HepG2 (cell line): ENCODE results near the gene CD68. TPM values are rescaled to one million over a fixed set of nuclear protein-coding genes. Genes with fewer than 3 reads are reported as not detected.

Experiments
- ATAC-seq: fragments of 200-7000 bp; cut with Tn5 transposase; 3 replicates; pipeline ENCODE4 v1.9.1; 2020; ENCODE audit warnings: mild to moderate bottlenecking, moderate library complexity
- BruUV-seq: library from RNA; stranded (reverse); fragments of 400-500 nt; replicated peaks from 2 replicates; lab custom pipeline; 2021; lab: Mats Ljungman, UMichigan
- CTCF ChIA-PET: fragments of 300-600 bp; formaldehyde crosslinking; extraction: SDS; loops from one replicate; lab custom pipeline; 2021; ENCODE audit warnings: low total read pairs, inconsistent platforms, low intra/inter-chr PET ratio; lab: Yijun Ruan, JAX
- POLR2A ChIA-PET: fragments of 350-600 bp; sonication (Branson Sonifier 250); formaldehyde crosslinking; loops from one replicate; lab custom pipeline; 2020; ENCODE audit warnings: antibody characterized with exemption, inconsistent platforms; lab: Yijun Ruan, JAX
- DNase-seq: peaks from one replicate; pipeline ENCODE4 v3.0.0-alpha.2; 2015; ENCODE audit warnings: low spot score
- FAIRE-seq: peaks from 3 replicates; lab custom pipeline; 2011; peaks lifted over from hg19 to GRCh38; lab: Jason Lieb, UNC
- H2AFZ ChIP-seq: one replicate; pipeline ENCODE4 v1.6.1; 2011; ENCODE audit warnings: low read length, inconsistent platforms
- H3K27ac ChIP-seq: fragments of 300-600 bp; 3 replicates; pipeline ENCODE4 v1.8.0; 2011; ENCODE audit warnings: mixed run types, mild to moderate bottlenecking, mixed read lengths, low read length, inconsistent platforms; ENCODE audit not compliant: insufficient read depth; ENCODE audit errors: extremely low read length
- H3K27me3 ChIP-seq, 2 experiments: fragments of 200-600 bp in 1 of 2; 2 replicates in 1 of 2; 3 replicates in 1 of 2; pipeline versions ENCODE4 v1.6.0 to v1.8.0; 2011; ENCODE audit warnings: low read length in 2 of 2, mild to moderate bottlenecking in 2 of 2, moderate library complexity in 2 of 2, inconsistent platforms in 1 of 2; ENCODE audit not compliant: insufficient read depth in 2 of 2, control insufficient read depth in 1 of 2
- H3K36me3 ChIP-seq, 2 experiments: fragments of 200-600 bp in 1 of 2; replicated peaks in 1 of 2; 2 replicates in 1 of 2; 3 replicates in 1 of 2; pipeline versions ENCODE4 v1.5.1 to v1.8.0; 2011; ENCODE audit warnings: low read length in 2 of 2, inconsistent platforms in 1 of 2; ENCODE audit not compliant: insufficient read depth in 2 of 2, control insufficient read depth in 1 of 2
- H3K4me1 ChIP-seq: 2 replicates; pipeline ENCODE4 v1.5.1; 2012; ENCODE audit warnings: low read length, inconsistent platforms; ENCODE audit not compliant: insufficient read depth
- H3K4me2 ChIP-seq: 2 replicates; pipeline ENCODE4 v1.6.0; 2011; ENCODE audit warnings: low read depth, low read length, inconsistent platforms
- H3K4me3 ChIP-seq, 3 experiments: fragments of 200-600 bp in 1 of 3; sonication (generic), shearing (Covaris generic) in 1 of 3; replicated peaks in 1 of 3; 2 replicates each; pipeline ENCODE4 v1.5.1; 2011 to 2016; ENCODE audit warnings: low read length in 3 of 3, inconsistent platforms in 2 of 3, low read depth in 2 of 3, mild to moderate bottlenecking in 2 of 3, control low read depth in 1 of 3, mixed read lengths in 1 of 3; ENCODE audit not compliant: insufficient read depth in 1 of 3
- H3K79me2 ChIP-seq: one replicate; pipeline ENCODE4 v1.6.1; 2011; ENCODE audit warnings: low read length, inconsistent platforms; ENCODE audit not compliant: insufficient read depth
- H3K9ac ChIP-seq: 2 replicates; pipeline ENCODE4 v1.6.0; 2011; ENCODE audit warnings: mild to moderate bottlenecking, low read depth, low read length, inconsistent platforms; ENCODE audit not compliant: insufficient read depth
- H3K9me3 ChIP-seq: 2 replicates; pipeline ENCODE4 v1.5.1; 2012; ENCODE audit warnings: mild to moderate bottlenecking, low read length
- H4K20me1 ChIP-seq: 2 replicates; pipeline ENCODE4 v1.6.0; 2011; ENCODE audit warnings: inconsistent platforms, mild to moderate bottlenecking, low read length, moderate library complexity; ENCODE audit not compliant: insufficient read depth
- AGO2 ChIP-seq: fragments of 200-400 bp; formaldehyde crosslinking; optimal IDR thresholded peaks from 2 replicates; pipeline ENCODE3; 2017; ENCODE audit warnings: mild to moderate bottlenecking, low read depth, low read length, moderate library complexity
- HOXD1 ChIP-seq: sonication (generic); formaldehyde crosslinking; IDR thresholded peaks from 2 replicates; pipeline ENCODE4 v1.5.0; 2020; ENCODE audit warnings: missing genetic modification reagents
- KAT8 ChIP-seq: IDR thresholded peaks from 2 replicates; pipeline ENCODE4 v1.6.1; 2016; ENCODE audit warnings: missing genetic modification reagents, missing compliant biosample characterization
- PITX1 ChIP-seq: sonication (generic); formaldehyde crosslinking; IDR thresholded peaks from 2 replicates; pipeline ENCODE4 v1.5.1; 2020; ENCODE audit warnings: mild to moderate bottlenecking, missing genetic modification reagents
- POLR2G ChIP-seq: fragments of 200-400 bp; formaldehyde crosslinking; IDR thresholded peaks from 2 replicates; pipeline ENCODE4 v1.6.1; 2018; ENCODE audit warnings: mild to moderate bottlenecking, low read depth, low read length, moderate library complexity
- RBFOX2 ChIP-seq: fragments of 200-400 bp; formaldehyde crosslinking; IDR thresholded peaks from 2 replicates; pipeline ENCODE4 v1.6.1; 2017; ENCODE audit warnings: low read depth, mild to moderate bottlenecking, low read length
- RFXAP ChIP-seq: sonication (generic); formaldehyde crosslinking; IDR thresholded peaks from 2 replicates; pipeline ENCODE4 v1.4.0; 2020; ENCODE audit warnings: missing genetic modification reagents, borderline replicate concordance
- SRY ChIP-seq: sonication (generic); formaldehyde crosslinking; IDR thresholded peaks from 2 replicates; pipeline ENCODE4 v1.8.0; 2022; ENCODE audit warnings: mild to moderate bottlenecking, missing genetic modification reagents
- SSRP1 ChIP-seq: IDR thresholded peaks from 2 replicates; pipeline ENCODE4 v1.6.1; 2016; ENCODE audit warnings: control low read depth
- ZC3H4 ChIP-seq: sonication (generic); formaldehyde crosslinking; IDR thresholded peaks from 2 replicates; pipeline ENCODE4 v1.4.0; 2020; ENCODE audit warnings: missing genetic modification reagents, borderline replicate concordance
- ZNF264 ChIP-seq: sonication (generic); formaldehyde crosslinking; IDR thresholded peaks from 2 replicates; pipeline ENCODE4 v1.4.0; 2020; ENCODE audit warnings: missing genetic modification reagents
- ZNF512B ChIP-seq: sonication (generic); formaldehyde crosslinking; IDR thresholded peaks from 2 replicates; pipeline ENCODE4 v1.5.1; 2020; ENCODE audit warnings: missing genetic modification reagents, mild to moderate bottlenecking, borderline replicate concordance
- ZNF574 ChIP-seq: sonication (generic); formaldehyde crosslinking; IDR thresholded peaks from 2 replicates; pipeline ENCODE4 v1.4.0; 2020; ENCODE audit warnings: missing genetic modification reagents
- ZNF83 ChIP-seq: sonication (generic); formaldehyde crosslinking; IDR thresholded peaks from 2 replicates; pipeline ENCODE4 v1.4.0; 2020; ENCODE audit warnings: missing genetic modification reagents, mild to moderate bottlenecking, borderline replicate concordance
- WGBS: methylation state at CpG from one replicate; pipeline ENCODE4 v1.1.6; 2017; ENCODE audit warnings: low lambda C conversion rate; 5-methylcytosine and 5-hydroxymethylcytosine counted together
- in situ Hi-C: cut with HindIII; loops from 2 replicates; pipeline ENCODE4 v1.10.0; 2017; ENCODE audit warnings: low pct_unique_long_range_greater_than_20kb; ENCODE audit not compliant: extremely low pct_ligation_motif_present
- intact Hi-C: fragments of 100-400 bp; cut with micrococcal nuclease; formaldehyde crosslinking; loops from one replicate; pipeline ENCODE4 v1.10.0; 2022; ENCODE audit not compliant: unreplicated experiment
- polyA plus RNA-seq, 8 experiments: library from polyadenylated mRNA; depleted of rRNA in 3 of 8; stranded (reverse) in 7 of 8; unstranded in 1 of 8; fragments of >200 nt; fragmentation: Illumina TruSeq in 4 of 8; extraction: Trizol in 4 of 8; gene quantifications; 2 replicates each; pipeline versions ENCODE4 v1.2.1 to v1.2.3, GENCODE V29; 2011 to 2016; ENCODE audit warnings: low read depth in 4 of 8, missing spikeins in 1 of 8, mixed read lengths in 1 of 8; ENCODE audit not compliant: insufficient read depth in 1 of 8
- total RNA-seq, 5 experiments: library from RNA; depleted of rRNA; stranded (reverse); fragments of >200 nt; fragmentation: Illumina TruSeq; extraction: Trizol; gene quantifications; 2 replicates each; pipeline ENCODE4 v1.2.3, GENCODE V29; 2016; ENCODE audit warnings: low read depth in 1 of 5
- TF ChIP-seq, protein P1 (sequence below): sonication (generic); formaldehyde crosslinking; IDR thresholded peaks from 2 replicates; pipeline ENCODE4 v1.8.0; 2022; ENCODE audit warnings: mild to moderate bottlenecking, missing genetic modification reagents, moderate library complexity
- TF ChIP-seq, protein P2 (sequence below): fragments of 450-650 bp; IDR thresholded peaks from 2 replicates; pipeline ENCODE4 v1.6.1; 2016

The CD68 gene
- total and polyA plus RNA-seq, 2 of the 13 experiments (the other 11 are each of a cell fraction or from before 2014, with no cell fraction given) = 10.3 to 104 TPM

GRCh38 chr17:7576432-7576937, 3.0 kb upstream of the CD68 start:
- Histone ChIP-seq H3K79me2 (peaks cover 54% of the 10 kb centered on the region), H2AFZ (no peak overlapping the region), H3K4me2 (no peak overlapping the region), H3K9me3 (no peaks in the 10 kb centered on the region), H3K27ac (peak overlapping the region; percentile 24), H4K20me1 (peaks cover 59% of the 10 kb centered on the region), H3K27me3 (no peaks in the 10 kb centered on the region; a peak in 1 of 5 replicates), H3K36me3 (peaks cover 12 to 51% of the 10 kb centered on the region in 2 experiments), H3K9ac (no peak overlapping the region), H3K4me3 (no peak overlapping the region), H3K4me1 (peaks cover 79% of the 10 kb centered on the region)
- FAIRE-seq = no peak
- ChIA-PET CTCF (no interaction called here), POLR2A (interaction anchor here (2.3 kb wide), 1 partner anchor 111 kb away, joined by 10 read pairs; the partner anchor contains the start of genes TP53 and WRAP53)
- no peak for ATAC-seq
- in situ Hi-C loops = loop anchor here (10.0 kb wide), 1 partner anchor 268 kb away; no protein-coding TSS in a partner anchor
- intact Hi-C loops = no loop called here
- no TSS peak for BruUV-seq
- WGBS = 94% methylated on average over 13 of the region's 14 CpGs
- DNase-seq = no peak
- no peak for TF ChIP-seq ZC3H4
- TF ChIP-seq, protein P1, sequence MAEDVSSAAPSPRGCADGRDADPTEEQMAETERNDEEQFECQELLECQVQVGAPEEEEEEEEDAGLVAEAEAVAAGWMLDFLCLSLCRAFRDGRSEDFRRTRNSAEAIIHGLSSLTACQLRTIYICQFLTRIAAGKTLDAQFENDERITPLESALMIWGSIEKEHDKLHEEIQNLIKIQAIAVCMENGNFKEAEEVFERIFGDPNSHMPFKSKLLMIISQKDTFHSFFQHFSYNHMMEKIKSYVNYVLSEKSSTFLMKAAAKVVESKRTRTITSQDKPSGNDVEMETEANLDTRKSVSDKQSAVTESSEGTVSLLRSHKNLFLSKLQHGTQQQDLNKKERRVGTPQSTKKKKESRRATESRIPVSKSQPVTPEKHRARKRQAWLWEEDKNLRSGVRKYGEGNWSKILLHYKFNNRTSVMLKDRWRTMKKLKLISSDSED (CRISPR knock-in tag) = no peak
- TF ChIP-seq KAT8 (CRISPR knock-in tag) = no peak
- TF ChIP-seq ZNF83 (CRISPR knock-in tag) = no peak
- peak; percentile 67 for TF ChIP-seq AGO2
- TF ChIP-seq, protein P2, sequence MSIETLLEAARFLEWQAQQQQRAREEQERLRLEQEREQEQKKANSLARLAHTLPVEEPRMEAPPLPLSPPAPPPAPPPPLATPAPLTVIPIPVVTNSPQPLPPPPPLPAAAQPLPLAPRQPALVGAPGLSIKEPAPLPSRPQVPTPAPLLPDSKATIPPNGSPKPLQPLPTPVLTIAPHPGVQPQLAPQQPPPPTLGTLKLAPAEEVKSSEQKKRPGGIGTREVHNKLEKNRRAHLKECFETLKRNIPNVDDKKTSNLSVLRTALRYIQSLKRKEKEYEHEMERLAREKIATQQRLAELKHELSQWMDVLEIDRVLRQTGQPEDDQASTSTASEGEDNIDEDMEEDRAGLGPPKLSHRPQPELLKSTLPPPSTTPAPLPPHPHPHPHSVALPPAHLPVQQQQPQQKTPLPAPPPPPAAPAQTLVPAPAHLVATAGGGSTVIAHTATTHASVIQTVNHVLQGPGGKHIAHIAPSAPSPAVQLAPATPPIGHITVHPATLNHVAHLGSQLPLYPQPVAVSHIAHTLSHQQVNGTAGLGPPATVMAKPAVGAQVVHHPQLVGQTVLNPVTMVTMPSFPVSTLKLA = no peak
- TF ChIP-seq ZNF512B (CRISPR knock-in tag) = no peak
- TF ChIP-seq ZNF264 (CRISPR knock-in tag) = no peak
- TF ChIP-seq POLR2G = peak; percentile 48; the same call in 1 of the 2 replicates
- no peak for TF ChIP-seq RFXAP (CRISPR knock-in tag)
- TF ChIP-seq ZNF574 (CRISPR knock-in tag) = no peak
- no peak for TF ChIP-seq PITX1
- TF ChIP-seq SSRP1 (CRISPR knock-in tag) = 0 out of 2 replicates have a peak, but pooled peaks have one; percentile 59
- TF ChIP-seq SRY = no peak
- no peak for TF ChIP-seq HOXD1
- TF ChIP-seq RBFOX2 = peak; percentile 52; the same call in 1 of the 2 replicates
